Neural progenitor cell (in vitro differentiated cells): ENCODE results near the gene SLC51A. TPM values are rescaled to one million over a fixed set of nuclear protein-coding genes. Genes with fewer than 3 reads are reported as not detected.

Source experiments
- DNase-seq: peaks from one replicate; pipeline ENCODE4 v3.0.0-alpha.2; 2016; ENCODE audit warnings: low spot score
- H2AFZ ChIP-seq: fragments of 200-600 bp; sonication (generic); replicated peaks from 2 replicates; pipeline ENCODE4 v1.6.1; 2016; ENCODE audit warnings: antibody characterized with exemption
- H3F3A ChIP-seq: fragments of 200-600 bp; sonication (generic); 2 replicates; pipeline ENCODE4 v1.6.1; 2016; ENCODE audit warnings: antibody characterized with exemption, low read depth
- H3K27ac ChIP-seq: fragments of 200-600 bp; sonication (generic); 2 replicates; pipeline ENCODE4 v1.5.1; 2016; ENCODE audit warnings: mild to moderate bottlenecking
- H3K27me3 ChIP-seq: fragments of 200-600 bp; sonication (generic); 2 replicates; pipeline ENCODE4 v1.6.1; 2016; ENCODE audit warnings: mild to moderate bottlenecking, moderate library complexity
- H3K36me3 ChIP-seq: fragments of 200-600 bp; sonication (generic); 2 replicates; pipeline ENCODE4 v1.5.1; 2016
- H3K4me1 ChIP-seq: fragments of 200-600 bp; sonication (generic); 2 replicates; pipeline ENCODE4 v1.6.1; 2016; ENCODE audit warnings: mixed run types
- H3K4me2 ChIP-seq: fragments of 200-600 bp; sonication (generic); 2 replicates; pipeline ENCODE4 v1.6.1; 2016
- H3K4me3 ChIP-seq: fragments of 200-600 bp; sonication (generic); 2 replicates; pipeline ENCODE4 v1.5.1; 2016
- H3K79me2 ChIP-seq: fragments of 200-600 bp; sonication (generic); 2 replicates; pipeline ENCODE4 v1.6.1; 2016; ENCODE audit warnings: low read depth
- H3K9ac ChIP-seq: fragments of 200-600 bp; sonication (generic); 2 replicates; pipeline ENCODE4 v1.6.1; 2016
- H3K9me3 ChIP-seq: fragments of 200-600 bp; sonication (generic); 2 replicates; pipeline ENCODE4 v1.5.1; 2016; ENCODE audit warnings: low read depth
- H4K20me1 ChIP-seq: fragments of 200-600 bp; sonication (generic); 2 replicates; pipeline ENCODE4 v1.6.1; 2016; ENCODE audit warnings: low read depth
- H3K27ac Mint-ChIP-seq: 3 replicates; pipeline ENCODE4 v1.8.0; 2021; ENCODE audit warnings: mixed read lengths
- H3K27me3 Mint-ChIP-seq: 2 replicates; pipeline ENCODE4 v1.8.0; 2022; ENCODE audit warnings: low read depth, mild to moderate bottlenecking, inconsistent platforms, moderate library complexity, mixed read lengths; ENCODE audit not compliant: insufficient read depth
- H3K36me3 Mint-ChIP-seq: 3 replicates; pipeline ENCODE4 v1.8.0; 2021; ENCODE audit warnings: mixed read lengths
- H3K4me1 Mint-ChIP-seq: 3 replicates; pipeline ENCODE4 v1.8.0; 2021; ENCODE audit warnings: mixed read lengths
- H3K4me3 Mint-ChIP-seq: 3 replicates; pipeline ENCODE4 v1.8.0; 2021; ENCODE audit warnings: mild to moderate bottlenecking, moderate library complexity, mixed read lengths
- H3K9me3 Mint-ChIP-seq: 3 replicates; pipeline ENCODE4 v1.8.0; 2020; ENCODE audit warnings: mixed read lengths
- EZH2 ChIP-seq: fragments of 200-600 bp; sonication (generic); IDR thresholded peaks from 2 replicates; pipeline ENCODE4 v1.6.1; 2017; ENCODE audit warnings: antibody characterized with exemption, mild to moderate bottlenecking, moderate library complexity
- EZH2phosphoT487 ChIP-seq: fragments of 200-600 bp; sonication (generic); IDR thresholded peaks from 2 replicates; pipeline ENCODE4 v1.6.1; 2017; ENCODE audit warnings: antibody characterized with exemption
- total RNA-seq: library from RNA; depleted of rRNA; stranded (reverse); fragments of >200 nt; gene quantifications from 2 replicates; pipeline ENCODE4 v1.2.3, GENCODE V29; 2015; ENCODE audit warnings: low replicate concordance
- TF ChIP-seq, protein P1 (sequence below): fragments of 200-600 bp; sonication (generic); IDR thresholded peaks from 2 replicates; pipeline ENCODE4 v1.5.1; 2017; ENCODE audit warnings: antibody characterized with exemption, mild to moderate bottlenecking

The SLC51A gene
- total RNA-seq, 1 donor from 2014 or later: not detected

DNA sequence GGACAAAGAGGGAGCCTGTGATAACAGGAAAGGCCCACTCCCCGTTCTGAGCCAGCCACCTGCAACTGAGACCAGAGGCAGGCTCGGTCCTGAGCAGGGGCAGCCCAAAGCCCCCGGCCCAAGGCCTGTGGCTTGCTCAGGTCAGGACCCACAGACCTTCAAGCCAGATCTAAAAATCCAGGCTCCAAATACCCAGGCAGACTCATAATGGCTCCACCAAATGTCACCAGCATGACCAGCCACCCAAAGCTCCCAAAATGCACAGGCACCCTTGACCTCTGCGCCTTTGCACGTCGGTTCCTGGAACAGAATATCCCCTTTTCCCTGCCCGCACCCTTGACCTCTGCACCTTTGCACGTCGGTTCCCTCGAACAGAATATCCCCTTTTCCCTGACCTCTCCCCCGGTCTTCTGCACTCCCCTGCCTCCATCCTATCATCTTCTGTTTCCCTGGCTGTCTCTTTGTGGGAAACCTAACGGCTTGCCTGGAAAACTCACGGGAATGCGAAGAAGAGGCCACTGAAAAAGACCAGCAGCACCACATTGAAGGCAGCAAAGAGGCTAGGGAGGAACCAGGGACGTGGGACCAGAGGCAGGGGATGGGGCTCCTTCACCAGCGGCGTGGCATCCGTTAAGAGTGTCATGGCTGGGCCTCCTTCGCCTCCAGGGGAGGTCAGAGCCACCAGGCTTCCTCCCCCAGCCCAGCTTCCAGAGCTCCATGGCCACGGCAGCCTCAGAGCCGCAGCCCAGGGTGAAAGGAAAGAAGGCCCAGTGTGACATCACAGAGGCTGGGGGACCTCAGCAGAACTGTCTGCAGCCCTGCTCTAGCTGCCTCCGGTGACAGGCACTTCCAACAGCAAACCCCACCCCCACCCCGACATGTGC, 5.4 kb upstream of the SLC51A start, which contains the start of gene ZDHHC19:
TSS of gene ZDHHC19 (minus strand) at position 728 of the 884 bp plus-strand sequence. CDS start at position 643, 85 bp downstream.
- Histone ChIP-seq H3K9me3 (no peaks in the 10 kb centered on the region), H4K20me1 (no peaks in the 10 kb centered on the region), H3K4me1 (peaks cover under 1% of the 10 kb centered on the region), H3K27me3 (peaks cover 28% of the 10 kb centered on the region), H3K79me2 (no peaks in the 10 kb centered on the region), H3K4me2 (no peak within 1 kb of the TSS), H3K9ac (no peak within 1 kb of the TSS), H3K4me3 (no peak within 1 kb of the TSS), H3K27ac (no peak within 1 kb of the TSS), H2AFZ (no peak within 1 kb of the TSS), H3K36me3 (no peaks in the 10 kb centered on the region), H3F3A (peaks cover 18% of the 10 kb centered on the region)
- DNase-seq: no peak
- Mint-ChIP-seq H3K9me3 (peaks cover 4% of the 10 kb centered on the region), H3K4me1 (peaks cover 29% of the 10 kb centered on the region), H3K4me3 (no peak within 1 kb of the TSS), H3K36me3 (no peaks in the 10 kb centered on the region), H3K27ac (peak within 1 kb of the TSS; percentile 76), H3K27me3 (peaks cover 6% of the 10 kb centered on the region)
- no peak for TF ChIP-seq EZH2
- TF ChIP-seq, protein P1, sequence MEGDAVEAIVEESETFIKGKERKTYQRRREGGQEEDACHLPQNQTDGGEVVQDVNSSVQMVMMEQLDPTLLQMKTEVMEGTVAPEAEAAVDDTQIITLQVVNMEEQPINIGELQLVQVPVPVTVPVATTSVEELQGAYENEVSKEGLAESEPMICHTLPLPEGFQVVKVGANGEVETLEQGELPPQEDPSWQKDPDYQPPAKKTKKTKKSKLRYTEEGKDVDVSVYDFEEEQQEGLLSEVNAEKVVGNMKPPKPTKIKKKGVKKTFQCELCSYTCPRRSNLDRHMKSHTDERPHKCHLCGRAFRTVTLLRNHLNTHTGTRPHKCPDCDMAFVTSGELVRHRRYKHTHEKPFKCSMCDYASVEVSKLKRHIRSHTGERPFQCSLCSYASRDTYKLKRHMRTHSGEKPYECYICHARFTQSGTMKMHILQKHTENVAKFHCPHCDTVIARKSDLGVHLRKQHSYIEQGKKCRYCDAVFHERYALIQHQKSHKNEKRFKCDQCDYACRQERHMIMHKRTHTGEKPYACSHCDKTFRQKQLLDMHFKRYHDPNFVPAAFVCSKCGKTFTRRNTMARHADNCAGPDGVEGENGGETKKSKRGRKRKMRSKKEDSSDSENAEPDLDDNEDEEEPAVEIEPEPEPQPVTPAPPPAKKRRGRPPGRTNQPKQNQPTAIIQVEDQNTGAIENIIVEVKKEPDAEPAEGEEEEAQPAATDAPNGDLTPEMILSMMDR: no peak
- TF ChIP-seq EZH2phosphoT487: no peak

DNA sequence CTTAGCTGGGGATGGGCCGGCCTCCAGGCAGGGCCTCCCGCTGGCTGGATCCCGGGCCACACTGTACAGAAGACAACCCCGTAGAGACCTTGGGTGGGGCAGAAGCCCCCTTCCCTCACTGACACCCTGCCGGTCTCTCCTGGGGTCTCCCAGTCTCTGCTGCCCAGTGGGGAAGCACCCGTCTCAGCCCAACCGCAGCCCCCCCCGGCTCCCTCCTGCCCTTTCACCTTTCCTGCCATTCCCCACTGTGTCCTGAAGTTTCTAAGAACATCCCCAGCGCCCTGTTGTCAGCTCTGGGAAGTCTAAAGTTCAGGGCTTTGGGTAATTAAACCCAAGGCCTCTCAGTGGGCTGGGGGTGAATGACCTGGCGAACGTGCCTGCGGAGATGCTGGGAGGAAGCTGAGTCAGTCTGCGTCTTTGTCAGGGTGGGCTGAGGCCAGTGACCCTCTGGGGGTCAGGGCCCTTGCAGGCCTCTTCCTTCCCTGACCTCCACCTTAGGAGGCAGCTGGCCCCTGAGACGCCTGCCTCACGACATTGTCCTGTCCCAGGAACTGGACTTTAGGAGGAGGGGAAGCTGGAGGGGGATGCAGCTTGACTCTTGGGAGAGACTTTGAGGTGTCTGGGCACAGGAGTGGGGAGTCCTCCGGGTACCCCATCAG, 1.4 kb upstream of the SLC51A start:
- Histone ChIP-seq H3K4me2 (no peak overlapping the region), H3K27ac (no peak overlapping the region), H3K36me3 (no peaks in the 10 kb centered on the region), H3K4me3 (no peak overlapping the region), H3K9me3 (no peaks in the 10 kb centered on the region), H3F3A (peaks cover 12% of the 10 kb centered on the region), H3K4me1 (peaks cover 20% of the 10 kb centered on the region), H3K27me3 (peaks cover 25% of the 10 kb centered on the region), H3K79me2 (no peaks in the 10 kb centered on the region), H3K9ac (no peak overlapping the region), H4K20me1 (no peaks in the 10 kb centered on the region), H2AFZ (no peak overlapping the region)
- Mint-ChIP-seq H3K4me1 (peaks cover 38% of the 10 kb centered on the region), H3K27ac (peak overlapping the region; percentile 46), H3K4me3 (no peak overlapping the region), H3K36me3 (no peaks in the 10 kb centered on the region), H3K27me3 (peaks cover 14% of the 10 kb centered on the region), H3K9me3 (no peaks in the 10 kb centered on the region)
- DNase-seq: no peak
- TF ChIP-seq, protein P1: no peak
- TF ChIP-seq EZH2: no peak
- no peak for TF ChIP-seq EZH2phosphoT487

DNA sequence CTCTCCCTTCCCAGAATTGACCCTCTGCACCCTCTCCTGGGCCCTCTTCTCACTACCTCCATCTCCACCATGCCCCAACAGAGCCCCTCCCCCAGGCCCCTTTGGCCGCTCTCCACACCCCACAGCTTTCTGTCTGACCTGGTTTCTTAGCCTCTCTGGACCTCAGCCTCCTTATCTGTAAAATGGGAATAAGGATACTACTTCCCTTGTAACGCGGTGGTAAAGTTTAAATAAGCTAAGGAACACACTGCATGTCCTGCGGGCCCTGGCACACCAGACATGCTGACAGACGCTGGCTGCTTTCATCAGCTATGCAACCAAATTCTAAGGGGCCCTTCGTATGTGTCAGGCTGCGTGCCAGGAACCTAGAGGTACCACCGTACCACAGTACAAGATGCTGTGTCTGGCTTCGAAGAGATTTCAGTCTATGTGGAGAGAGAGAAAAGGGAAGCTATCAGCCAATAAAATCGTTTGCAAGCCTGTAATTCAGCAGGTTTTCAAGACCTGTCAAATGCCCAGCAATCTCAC, 777 bp upstream of the SLC51A start:
- no peak overlapping the region for H2AFZ ChIP-seq
- no peaks in the 10 kb centered on the region for H3K36me3 ChIP-seq
- H3K27ac ChIP-seq: no peak overlapping the region
- no peaks in the 10 kb centered on the region for H4K20me1 ChIP-seq
- H3K4me1 ChIP-seq: peaks cover 20% of the 10 kb centered on the region
- no peak for DNase-seq
- Mint-ChIP-seq H3K36me3 (no peaks in the 10 kb centered on the region), H3K9me3 (no peaks in the 10 kb centered on the region), H3K27me3 (peaks cover 17% of the 10 kb centered on the region), H3K4me3 (no peak overlapping the region), H3K27ac (peak overlapping the region; percentile 61), H3K4me1 (peaks cover 45% of the 10 kb centered on the region)
- H3K79me2 ChIP-seq: no peaks in the 10 kb centered on the region
- H3K9ac ChIP-seq: no peak overlapping the region
- no peak overlapping the region for H3K4me2 ChIP-seq
- H3K27me3 ChIP-seq: peaks cover 25% of the 10 kb centered on the region
- H3F3A ChIP-seq: peaks cover 12% of the 10 kb centered on the region
- no peak overlapping the region for H3K4me3 ChIP-seq
- no peak for TF ChIP-seq EZH2phosphoT487
- TF ChIP-seq, protein P1: no peak
- no peak for TF ChIP-seq EZH2
- H3K9me3 ChIP-seq: no peaks in the 10 kb centered on the region
